CD14-positive monocyte (primary cell): ENCODE measurements around the gene GPS1. TPM values are rescaled to one million over a fixed set of nuclear protein-coding genes. Genes with fewer than 3 reads are reported as not detected.

Source experiments
- DNase-seq, 3 donors: peaks; one replicate each; pipeline ENCODE4 v3.0.0-alpha.2; 2011 to 2022
- H2AFZ ChIP-seq: 2 replicates; pipeline ENCODE4 v1.6.0; 2012; ENCODE audit warnings: mild to moderate bottlenecking, low read depth, low read length, inconsistent platforms; ENCODE audit not compliant: insufficient read depth, poor library complexity, severe bottlenecking
- H3K27ac ChIP-seq, 2 donors: 1 replicate in 1 of 2; 2 replicates in 1 of 2; pipeline ENCODE4 v1.5.1; 2012 to 2013; ENCODE audit warnings: low read length in 2 of 2, control low read depth in 1 of 2, inconsistent platforms in 1 of 2, low read depth in 1 of 2, mild to moderate bottlenecking in 1 of 2
- H3K27me3 ChIP-seq, 2 donors: one replicate each; pipeline versions ENCODE4 v1.6.0 to v1.6.1; 2011 to 2013; ENCODE audit warnings: low read length in 2 of 2; ENCODE audit not compliant: control insufficient read depth in 2 of 2, insufficient read depth in 2 of 2
- H3K36me3 ChIP-seq, 2 donors: replicated peaks in 1 of 2; 1 replicate in 1 of 2; 2 replicates in 1 of 2; pipeline versions ENCODE4 v1.5.1 to v1.6.1; 2012 to 2013; ENCODE audit warnings: low read length in 2 of 2, control low read depth in 1 of 2, inconsistent platforms in 1 of 2, mild to moderate bottlenecking in 1 of 2; ENCODE audit not compliant: insufficient read depth in 2 of 2, control insufficient read depth in 1 of 2
- H3K4me1 ChIP-seq, 2 donors: 1 replicate in 1 of 2; 2 replicates in 1 of 2; pipeline versions ENCODE4 v1.5.1 to v1.6.1; 2012 to 2013; ENCODE audit warnings: low read length in 2 of 2, control low read depth in 1 of 2, inconsistent platforms in 1 of 2, mild to moderate bottlenecking in 1 of 2, moderate library complexity in 1 of 2; ENCODE audit not compliant: insufficient read depth in 2 of 2, control insufficient read depth in 1 of 2
- H3K4me2 ChIP-seq: replicated peaks from 2 replicates; pipeline ENCODE3; 2012; ENCODE audit warnings: low read length, moderate library complexity, mild to moderate bottlenecking; ENCODE audit not compliant: poor library complexity, severe bottlenecking; ENCODE audit errors: extremely low read depth
- H3K4me3 ChIP-seq, 3 experiments: fragments of 200-600 bp in 1 of 3; sonication (generic) in 1 of 3; replicated peaks in 1 of 3; 1 replicate in 2 of 3; 2 replicates in 1 of 3; pipeline ENCODE4 v1.5.1; 2011 to 2013; ENCODE audit warnings: low read length in 3 of 3, mild to moderate bottlenecking in 3 of 3, control low read depth in 2 of 3, low read depth in 2 of 3, inconsistent platforms in 1 of 3, moderate library complexity in 1 of 3
- H3K79me2 ChIP-seq: 2 replicates; pipeline ENCODE4 v1.6.0; 2012; ENCODE audit warnings: mild to moderate bottlenecking, control low read depth, inconsistent platforms, low read length, moderate library complexity; ENCODE audit not compliant: insufficient read depth
- H3K9ac ChIP-seq: 2 replicates; pipeline ENCODE4 v1.6.0; 2017; ENCODE audit warnings: low read length, mild to moderate bottlenecking; ENCODE audit not compliant: insufficient read depth, poor library complexity, severe bottlenecking
- H3K9me3 ChIP-seq, 2 donors: replicated peaks in 1 of 2; 1 replicate in 1 of 2; 2 replicates in 1 of 2; pipeline versions ENCODE4 v1.5.1 to v1.6.1; 2012 to 2013; ENCODE audit warnings: low read length in 2 of 2, control low read depth in 1 of 2; ENCODE audit not compliant: control insufficient read depth in 1 of 2, insufficient read depth in 1 of 2
- H4K20me1 ChIP-seq: 2 replicates; pipeline ENCODE4 v1.6.0; 2012; ENCODE audit warnings: mild to moderate bottlenecking, low read length, control low read depth, moderate library complexity; ENCODE audit not compliant: insufficient read depth
- H3K27ac Mint-ChIP-seq, 7 donors: one replicate each; pipeline ENCODE4 v1.8.0; 2020; ENCODE audit warnings: mild to moderate bottlenecking in 7 of 7, mixed read lengths in 7 of 7, moderate library complexity in 6 of 7, inconsistent platforms in 2 of 7
- H3K27me3 Mint-ChIP-seq, 3 donors: one replicate each; pipeline ENCODE4 v1.8.0; 2021 to 2022; ENCODE audit warnings: low read depth in 3 of 3, mild to moderate bottlenecking in 3 of 3, mixed read lengths in 3 of 3, moderate library complexity in 3 of 3, inconsistent platforms in 1 of 3
- H3K36me3 Mint-ChIP-seq, 2 donors: one replicate each; pipeline ENCODE4 v1.8.0; 2020; ENCODE audit warnings: mixed read lengths in 2 of 2, inconsistent platforms in 1 of 2, mild to moderate bottlenecking in 1 of 2
- H3K4me1 Mint-ChIP-seq: one replicate; pipeline ENCODE4 v1.8.0; 2020; ENCODE audit warnings: mild to moderate bottlenecking, mixed read lengths
- H3K4me3 Mint-ChIP-seq, 2 donors: one replicate each; pipeline ENCODE4 v1.8.0; 2020; ENCODE audit warnings: mild to moderate bottlenecking in 2 of 2, mixed read lengths in 2 of 2, moderate library complexity in 1 of 2
- H3K9me3 Mint-ChIP-seq, 7 donors: one replicate each; pipeline ENCODE4 v1.8.0; 2020 to 2022; ENCODE audit warnings: mixed read lengths in 7 of 7, mild to moderate bottlenecking in 6 of 7, moderate library complexity in 6 of 7, inconsistent platforms in 2 of 7
- WGBS: methylation state at CpG from one replicate; pipeline ENCODE4 v1.1.5; 2013; ENCODE audit warnings: missing lambda C conversion rate; ENCODE audit not compliant: insufficient coverage; 5-methylcytosine and 5-hydroxymethylcytosine counted together
- intact Hi-C, 2 donors: fragments of 100-400 bp; cut with micrococcal nuclease; formaldehyde crosslinking; loops; one replicate each; pipeline versions ENCODE4 v1.15.0 to v1.15.1; 2023
- polyA plus RNA-seq, 3 donors: library from polyadenylated mRNA; depleted of rRNA in 1 of 3; unstranded in 2 of 3; stranded (reverse) in 1 of 3; fragments of 300-500 nt in 2 of 3; fragments of >200 nt in 1 of 3; fragmentation: Illumina TruSeq in 2 of 3; gene quantifications; 1 replicate in 2 of 3; 2 replicates in 1 of 3; pipeline ENCODE4 v1.2.3, GENCODE V29; 2012 to 2021
- TF ChIP-seq, protein P1 (sequence below): fragments of 200-600 bp; IDR thresholded peaks from one replicate; pipeline ENCODE4 v1.8.0; 2022; ENCODE audit warnings: antibody characterized with exemption, mild to moderate bottlenecking

The GPS1 gene
- polyA plus RNA-seq, 3 donors: 101 to 130 (median 110) TPM

DNA sequence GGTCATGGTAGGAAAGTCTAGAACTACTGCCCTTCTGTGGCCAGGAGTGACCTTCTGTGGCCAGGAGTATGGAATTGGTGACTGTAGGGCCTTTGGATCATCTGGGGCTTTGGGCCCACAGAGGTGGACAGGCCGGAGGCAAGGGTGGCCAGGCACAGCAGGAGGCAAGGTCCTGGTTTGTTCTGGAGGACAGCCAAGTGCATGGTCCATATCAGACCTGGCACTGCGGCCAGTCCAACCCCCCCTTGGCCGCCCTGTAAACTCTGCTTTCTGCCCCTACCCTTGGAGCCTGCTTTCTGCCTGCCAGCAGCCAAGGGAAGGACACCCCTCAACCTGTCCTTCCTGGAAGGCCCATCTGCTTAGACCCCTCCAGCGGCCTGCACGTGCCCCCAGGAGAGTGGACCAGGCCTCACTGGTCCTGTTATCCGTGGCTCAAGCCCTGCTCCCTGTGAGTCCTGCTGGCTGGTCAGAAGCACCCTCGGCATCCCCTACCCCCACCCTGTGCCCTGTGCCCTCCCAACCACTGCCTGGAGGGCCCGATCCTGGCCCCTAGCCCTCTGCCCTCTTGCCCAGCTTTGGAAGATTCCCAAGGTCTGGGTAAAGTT lies 11.9 kb upstream of the GPS1 start:
- H3K9me3 ChIP-seq: no peaks in the 10 kb centered on the region
- H3K4me1 ChIP-seq: peaks cover 26 to 36% of the 10 kb centered on the region in 2 donors
- no peak overlapping the region for H3K4me2 ChIP-seq
- DNase-seq: no peak
- no peak overlapping the region for H3K9ac ChIP-seq
- peaks cover 33% of the 10 kb centered on the region for H3K4me1 Mint-ChIP-seq
- no peaks in the 10 kb centered on the region for H3K27me3 ChIP-seq
- TF ChIP-seq, protein P1, sequence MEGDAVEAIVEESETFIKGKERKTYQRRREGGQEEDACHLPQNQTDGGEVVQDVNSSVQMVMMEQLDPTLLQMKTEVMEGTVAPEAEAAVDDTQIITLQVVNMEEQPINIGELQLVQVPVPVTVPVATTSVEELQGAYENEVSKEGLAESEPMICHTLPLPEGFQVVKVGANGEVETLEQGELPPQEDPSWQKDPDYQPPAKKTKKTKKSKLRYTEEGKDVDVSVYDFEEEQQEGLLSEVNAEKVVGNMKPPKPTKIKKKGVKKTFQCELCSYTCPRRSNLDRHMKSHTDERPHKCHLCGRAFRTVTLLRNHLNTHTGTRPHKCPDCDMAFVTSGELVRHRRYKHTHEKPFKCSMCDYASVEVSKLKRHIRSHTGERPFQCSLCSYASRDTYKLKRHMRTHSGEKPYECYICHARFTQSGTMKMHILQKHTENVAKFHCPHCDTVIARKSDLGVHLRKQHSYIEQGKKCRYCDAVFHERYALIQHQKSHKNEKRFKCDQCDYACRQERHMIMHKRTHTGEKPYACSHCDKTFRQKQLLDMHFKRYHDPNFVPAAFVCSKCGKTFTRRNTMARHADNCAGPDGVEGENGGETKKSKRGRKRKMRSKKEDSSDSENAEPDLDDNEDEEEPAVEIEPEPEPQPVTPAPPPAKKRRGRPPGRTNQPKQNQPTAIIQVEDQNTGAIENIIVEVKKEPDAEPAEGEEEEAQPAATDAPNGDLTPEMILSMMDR: no peak
- no peak overlapping the region for H3K4me3 Mint-ChIP-seq
- H3K27ac Mint-ChIP-seq: peak overlapping the region in 2 of 7 donors; percentile 41 to 65
- peaks cover 1 to 6% (median 4%) of the 10 kb centered on the region in 3 donors for H3K27me3 Mint-ChIP-seq
- H4K20me1 ChIP-seq: peaks cover 11% of the 10 kb centered on the region
- H3K36me3 Mint-ChIP-seq: peaks cover 10% of the 10 kb centered on the region in 2 donors
- no peak overlapping the region for H2AFZ ChIP-seq
- peaks cover 0 to 7% of the 10 kb centered on the region in 2 donors for H3K36me3 ChIP-seq
- no peak overlapping the region for H3K27ac ChIP-seq
- peaks cover 3% of the 10 kb centered on the region for H3K79me2 ChIP-seq
- H3K4me3 ChIP-seq: no peak overlapping the region
- intact Hi-C loops: loop anchor here (5.0 to 10.0 kb wide), 4 partner anchors 55 to 415 kb away; partner anchors contain the start of genes CYBC1 (in 1 of the 2), FASN (in 1 of the 2), NARF (in 1 of the 2) and SLC25A10 (in 1 of the 2)
- WGBS: 100% methylated on average over 8 of the region's 8 CpGs
- peaks cover 0 to 2% (median 0%) of the 10 kb centered on the region in 7 donors for H3K9me3 Mint-ChIP-seq

DNA sequence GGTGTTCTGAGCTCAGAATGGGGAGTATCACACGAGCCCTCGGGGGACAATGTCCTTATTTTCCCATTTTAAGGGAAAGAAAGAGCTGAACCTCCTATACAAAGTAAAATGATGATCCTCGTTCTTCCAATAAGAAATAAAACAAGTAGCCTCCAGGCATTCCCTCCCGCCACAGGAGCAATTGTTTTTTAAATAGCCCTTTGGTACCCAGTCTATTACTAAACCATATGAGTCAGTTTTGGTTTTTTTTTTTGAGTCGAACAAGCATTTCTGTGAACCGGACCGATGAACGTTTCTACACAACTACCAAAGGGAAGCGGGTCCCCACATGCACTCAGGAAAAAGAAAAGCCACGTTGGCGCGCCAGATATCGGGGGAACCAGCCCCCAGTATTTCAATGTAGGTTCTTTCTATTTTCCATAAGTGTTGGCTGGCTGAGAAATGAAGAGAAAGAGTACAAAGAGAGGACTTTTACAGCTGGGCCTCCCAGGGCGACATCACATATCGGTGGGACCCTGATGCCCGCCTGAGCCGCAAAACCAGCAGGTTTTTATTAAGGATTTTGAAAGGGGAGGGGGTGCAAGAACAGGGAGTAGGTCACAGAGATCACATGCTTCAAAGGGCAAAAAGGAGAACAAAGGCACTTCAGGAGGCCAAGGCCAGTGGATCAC lies 10.4 kb upstream of the GPS1 start:
- Histone ChIP-seq H3K27ac (no peak overlapping the region), H3K9ac (no peak overlapping the region), H4K20me1 (peaks cover 8% of the 10 kb centered on the region), H3K36me3 (no peaks in the 10 kb centered on the region), H3K9me3 (no peaks in the 10 kb centered on the region), H3K4me2 (no peak overlapping the region), H3K4me3 (no peak overlapping the region), H3K4me1 (peaks cover 22 to 28% of the 10 kb centered on the region in 2 donors), H3K79me2 (peaks cover 1% of the 10 kb centered on the region), H2AFZ (no peak overlapping the region), H3K27me3 (no peaks in the 10 kb centered on the region)
- no peak overlapping the region for H3K4me3 Mint-ChIP-seq
- H3K4me1 Mint-ChIP-seq: peaks cover 26% of the 10 kb centered on the region
- H3K36me3 Mint-ChIP-seq: no peaks in the 10 kb centered on the region
- whole genome bisulfite sequencing: 97% methylated on average over 4 of the region's 17 CpGs
- TF ChIP-seq, protein P1: no peak
- peaks cover 0 to 2% (median 0%) of the 10 kb centered on the region in 7 donors for H3K9me3 Mint-ChIP-seq
- peak overlapping the region in 1 of 7 donors; percentile 18 for H3K27ac Mint-ChIP-seq
- peaks cover 1 to 6% (median 4%) of the 10 kb centered on the region in 3 donors for H3K27me3 Mint-ChIP-seq
- intact Hi-C loops: no loop called here
- no peak for DNase-seq
